GM03348 (cell line): Measurements from ENCODE around the gene HACL1.
"Not testable (repeated sequence)": the region's sequence is repeated elsewhere in the genome, so short reads cannot be mapped to it uniquely, and the experiment has no call there.

ENCODE experiments used
- DNase-seq: peaks from one replicate; pipeline ENCODE4 v3.0.0; 2012; ENCODE audit warnings: low spot score

The HACL1 gene

GRCh38 chr3:15629860-15630597 is 28.7 kb upstream of the HACL1 start:
- peak; percentile 82 for DNase-seq

- DNase-seq: no peak
These were observed 27.6 kb upstream of the HACL1 start for GRCh38 chr3:15628967-15629366.

GRCh38 chr3:15623535-15624440 is 22.4 kb upstream of the HACL1 start:
- no peak for DNase-seq

- DNase-seq: not testable (repeated sequence)
These were observed 18.5 kb upstream of the HACL1 start for GRCh38 chr3:15619659-15620464.

GRCh38 chr3:15616053-15616452 is 14.7 kb upstream of the HACL1 start:
- no peak for DNase-seq

- DNase-seq: no peak
These were observed 13.6 kb upstream of the HACL1 start for GRCh38 chr3:15614958-15615357.

GRCh38 chr3:15612001-15612400 is 10.6 kb upstream of the HACL1 start:
- DNase-seq: no peak

GRCh38 chr3:15611018-15611417 is 9.6 kb upstream of the HACL1 start:
- no peak for DNase-seq

GRCh38 chr3:15610082-15610759 is 8.9 kb upstream of the HACL1 start:
- DNase-seq: peak; percentile 41

- no peak for DNase-seq
These were observed 5.1 kb upstream of the HACL1 start for GRCh38 chr3:15606434-15606891.

GRCh38 chr3:15604584-15604983 is 3.2 kb upstream of the HACL1 start:
- not testable (repeated sequence) for DNase-seq

- not testable (repeated sequence) for DNase-seq
These were observed 1.4 kb upstream of the HACL1 start for GRCh38 chr3:15602816-15603215.

GRCh38 chr3:15602146-15602536 is 772 bp upstream of the HACL1 start:
- no peak for DNase-seq

GRCh38 chr3:15601046-15601398 is 347 bp downstream of the HACL1 start:
- no peak for DNase-seq

- no peak for DNase-seq
These were observed 5.4 kb downstream of the HACL1 start for GRCh38 chr3:15595955-15596354.

GRCh38 chr3:15592968-15593367 is 8.4 kb downstream of the HACL1 start:
- no peak for DNase-seq

GRCh38 chr3:15591928-15592327 is 9.4 kb downstream of the HACL1 start:
- DNase-seq: no peak

- DNase-seq: no peak
These were observed 10.1 kb downstream of the HACL1 start for GRCh38 chr3:15591242-15591641.

GRCh38 chr3:15585111-15585845 is 16.1 kb downstream of the HACL1 start:
- no peak for DNase-seq

GRCh38 chr3:15581471-15582394 is 19.6 kb downstream of the HACL1 start:
- DNase-seq: no peak
